Stimulated activated naive CD8-positive, alpha-beta T cell treated with anti-CD3 and anti-CD28 coated beads, Interleukin-15, amount 100 ng/mL, for 72 hours (primary cell): ENCODE data around the gene KDM7A.
A peak's percentile ranks its signal among the peaks of the same experiment; 100 is the strongest.
"Not testable (repeated sequence)": the region's sequence is repeated elsewhere in the genome, so short reads cannot be mapped to it uniquely, and the experiment has no call there.

ENCODE experiments used
- ATAC-seq: fragments of 150-1000 bp; cut with Tn5 transposase; 2 replicates; pipeline ENCODE4 v1.10.0; 2021; ENCODE audit warnings: mild to moderate bottlenecking, moderate library complexity
- DNase-seq, 2 donors: peaks; one replicate each; pipeline ENCODE4 v3.0.0; 2021 to 2022
- H3K27ac Mint-ChIP-seq, 2 donors: one replicate each; pipeline ENCODE4 v1.8.0; 2022; ENCODE audit warnings: mild to moderate bottlenecking in 2 of 2, mixed read lengths in 2 of 2, moderate library complexity in 2 of 2
- H3K27me3 Mint-ChIP-seq: one replicate; pipeline ENCODE4 v1.8.0; 2022; ENCODE audit warnings: mixed read lengths
- H3K4me1 Mint-ChIP-seq: one replicate; pipeline ENCODE4 v1.8.0; 2022; ENCODE audit warnings: mild to moderate bottlenecking, mixed read lengths
- H3K4me3 Mint-ChIP-seq, 2 donors: one replicate each; pipeline ENCODE4 v1.8.0; 2022; ENCODE audit warnings: mild to moderate bottlenecking in 2 of 2, mixed read lengths in 2 of 2, moderate library complexity in 1 of 2
- H3K9me3 Mint-ChIP-seq, 2 donors: one replicate each; pipeline ENCODE4 v1.8.0; 2022; ENCODE audit warnings: mixed read lengths in 2 of 2

KDM7A gene

GRCh38 chr7:140189917-140190316, 13.1 kb upstream of the KDM7A start:
- H3K27me3 Mint-ChIP-seq, result no peaks in the 10 kb centered on the region
- H3K9me3 Mint-ChIP-seq, result no peaks in the 10 kb centered on the region
- peak overlapping the region; percentile 0 to 29 for H3K27ac Mint-ChIP-seq
- no peak for DNase-seq
- no peaks in the 10 kb centered on the region for H3K4me1 Mint-ChIP-seq
- no peak for ATAC-seq
- H3K4me3 Mint-ChIP-seq, result no peak overlapping the region

- Mint-ChIP-seq H3K4me3 (no peak overlapping the region), H3K4me1 (peaks cover 10% of the 10 kb centered on the region), H3K27me3 (no peaks in the 10 kb centered on the region), H3K9me3 (peaks cover 0 to 7% of the 10 kb centered on the region in 2 donors), H3K27ac (no peak overlapping the region)
- DNase-seq, result no peak
- ATAC-seq, result no peak
Observed at GRCh38 chr7:140182917-140183316, 6.1 kb upstream of the KDM7A start.

GRCh38 chr7:140179339-140179738, 2.6 kb upstream of the KDM7A start:
- Mint-ChIP-seq H3K9me3 (peaks cover 0 to 7% of the 10 kb centered on the region in 2 donors), H3K27me3 (peaks cover 8% of the 10 kb centered on the region), H3K4me3 (no peak overlapping the region), H3K27ac (no peak overlapping the region), H3K4me1 (peaks cover 24% of the 10 kb centered on the region)
- ATAC-seq (no peak), DNase-seq (no peak)

- Mint-ChIP-seq H3K27ac (peak overlapping the region; percentile 83 to 97), H3K27me3 (peaks cover 8% of the 10 kb centered on the region), H3K9me3 (peaks cover 0 to 7% of the 10 kb centered on the region in 2 donors), H3K4me3 (peak overlapping the region; percentile 86 to 89), H3K4me1 (peaks cover 40% of the 10 kb centered on the region)
- ATAC-seq (no peak), DNase-seq (peak in 1 of 2 donors; percentile 21)
Observed at GRCh38 chr7:140176122-140176701, 571 bp downstream of the KDM7A start.

DNA sequence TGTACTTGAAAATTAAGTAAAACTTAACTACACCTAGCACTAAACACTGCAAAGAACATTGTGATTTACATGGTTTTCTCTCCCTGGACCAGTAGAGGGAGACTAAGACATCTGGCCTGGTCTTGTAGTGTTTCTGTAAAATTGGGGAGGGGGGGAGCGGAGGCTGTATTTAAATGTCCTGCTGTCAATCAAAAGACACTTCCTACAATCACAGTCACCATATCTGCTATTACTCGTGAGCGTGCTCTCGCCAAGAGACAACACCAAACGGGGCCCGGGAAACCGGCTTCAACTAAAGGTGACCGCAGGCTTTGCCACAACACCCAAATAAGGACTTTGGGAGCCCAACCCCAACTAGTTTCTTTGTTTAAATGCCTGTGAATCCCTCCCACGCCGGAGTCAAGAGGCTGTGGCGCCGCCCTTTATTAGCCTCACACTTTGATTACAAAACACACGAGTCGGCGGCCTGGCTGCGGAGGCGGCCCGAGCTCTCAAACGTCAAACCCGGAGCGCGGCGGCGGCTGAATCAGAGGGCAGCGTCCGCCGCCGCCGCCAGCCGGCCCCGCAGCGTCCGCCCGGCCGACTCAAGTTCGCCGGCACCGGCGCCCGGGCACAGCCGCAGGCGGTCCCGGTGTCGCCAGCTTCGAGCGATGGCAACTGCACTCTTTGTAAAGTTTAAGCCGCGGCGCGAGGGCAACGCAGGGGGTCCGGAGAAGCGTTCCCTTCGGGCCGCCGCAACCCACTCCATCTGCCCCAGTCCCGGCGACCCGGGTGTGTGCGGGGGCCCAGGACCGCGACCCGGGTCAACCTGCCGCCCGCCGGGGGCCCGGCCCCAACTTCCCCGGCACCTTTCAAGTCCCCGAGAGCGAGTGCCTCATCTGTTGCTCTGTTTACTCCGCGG, 1.3 kb downstream of the KDM7A start:
- ATAC-seq (peak; percentile 81), DNase-seq (peak; percentile 94 to 98)
- Mint-ChIP-seq H3K27ac (peak overlapping the region; percentile 83 to 97), H3K4me1 (peaks cover 46% of the 10 kb centered on the region), H3K9me3 (peaks cover 0 to 7% of the 10 kb centered on the region in 2 donors), H3K4me3 (peak overlapping the region; percentile 86 to 89), H3K27me3 (peaks cover 8% of the 10 kb centered on the region)

DNA sequence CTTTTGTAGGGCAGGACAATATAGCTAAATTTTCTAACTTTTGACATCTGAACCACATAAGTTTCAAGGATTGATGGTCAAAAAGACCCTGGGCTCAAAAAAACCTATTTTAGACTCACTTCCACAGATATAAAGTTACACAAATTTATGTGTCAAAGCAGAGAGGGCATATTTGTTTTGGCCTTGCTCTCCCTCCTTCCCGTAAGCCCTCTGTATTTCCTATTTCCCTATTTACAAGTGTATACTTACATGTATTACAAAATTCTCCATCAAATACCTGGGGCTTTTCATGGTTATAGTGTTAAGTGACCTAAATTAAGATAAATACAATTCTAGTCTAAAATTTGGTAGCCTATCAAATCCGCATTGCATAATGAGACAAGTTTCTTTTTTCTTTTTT, 2.6 kb downstream of the KDM7A start:
- H3K9me3 Mint-ChIP-seq, result peaks cover 0 to 6% of the 10 kb centered on the region in 2 donors
- H3K27ac Mint-ChIP-seq, result no peak overlapping the region
- H3K27me3 Mint-ChIP-seq, result peaks cover 8% of the 10 kb centered on the region
- H3K4me3 Mint-ChIP-seq, result peak overlapping the region; percentile 22 to 89
- no peak for ATAC-seq
- DNase-seq, result no peak
- H3K4me1 Mint-ChIP-seq, result peaks cover 57% of the 10 kb centered on the region

DNA sequence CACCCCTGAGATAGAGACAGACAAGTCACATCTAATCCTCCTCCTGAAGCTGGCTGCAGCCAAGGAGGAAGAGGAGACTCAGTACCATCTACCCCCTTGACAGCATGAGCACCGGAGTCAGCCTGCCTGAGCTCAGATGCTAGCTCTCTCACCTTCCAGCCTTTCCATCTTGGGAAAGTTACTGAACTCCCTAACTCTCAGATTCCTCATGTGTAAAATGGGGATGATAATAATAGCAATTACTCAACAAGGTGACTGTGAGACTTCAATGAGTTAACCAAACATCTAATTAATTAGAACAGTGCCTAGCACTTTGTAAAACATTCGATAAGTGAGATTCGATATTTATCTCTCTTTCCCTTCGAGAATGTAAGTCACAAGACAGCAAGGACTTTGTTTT, 6.4 kb downstream of the KDM7A start:
- Mint-ChIP-seq H3K27me3 (no peaks in the 10 kb centered on the region), H3K4me3 (peak overlapping the region in 1 of 2 donors; percentile 35), H3K4me1 (peaks cover 77% of the 10 kb centered on the region), H3K27ac (no peak overlapping the region), H3K9me3 (no peaks in the 10 kb centered on the region)
- ATAC-seq (no peak), DNase-seq (no peak)

GRCh38 chr7:140168816-140169215, 8.0 kb downstream of the KDM7A start:
- Mint-ChIP-seq H3K4me1 (peaks cover 82% of the 10 kb centered on the region), H3K4me3 (no peak overlapping the region), H3K27me3 (no peaks in the 10 kb centered on the region), H3K27ac (no peak overlapping the region), H3K9me3 (no peaks in the 10 kb centered on the region)
- peak; percentile 41 for ATAC-seq
- DNase-seq, result no peak

DNA sequence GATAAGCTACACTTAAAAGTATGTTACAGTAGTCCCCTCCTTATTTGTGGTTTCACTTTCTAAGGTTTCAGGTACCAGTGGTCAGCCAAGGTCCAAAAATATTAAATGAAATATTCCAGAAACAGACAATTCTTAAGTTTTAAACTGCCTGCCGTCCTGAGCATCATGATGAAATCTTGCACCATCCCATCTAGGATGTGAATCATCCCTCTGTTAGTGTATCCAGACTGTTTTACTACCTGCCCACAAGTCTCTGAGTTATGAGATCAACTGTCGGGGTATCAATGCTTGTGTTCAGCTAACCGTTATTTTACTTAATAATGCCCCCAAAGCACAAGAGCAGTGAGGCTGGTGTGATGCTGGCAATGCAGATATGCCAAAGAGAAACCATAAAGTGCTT, 11.4 kb downstream of the KDM7A start:
- DNase-seq (peak; percentile 23 to 24), ATAC-seq (peak; percentile 90)
- Mint-ChIP-seq H3K27me3 (no peaks in the 10 kb centered on the region), H3K4me1 (peaks cover 89% of the 10 kb centered on the region), H3K4me3 (peak overlapping the region; percentile 70 to 78), H3K9me3 (no peaks in the 10 kb centered on the region), H3K27ac (peak overlapping the region; percentile 98 to 100)

DNA sequence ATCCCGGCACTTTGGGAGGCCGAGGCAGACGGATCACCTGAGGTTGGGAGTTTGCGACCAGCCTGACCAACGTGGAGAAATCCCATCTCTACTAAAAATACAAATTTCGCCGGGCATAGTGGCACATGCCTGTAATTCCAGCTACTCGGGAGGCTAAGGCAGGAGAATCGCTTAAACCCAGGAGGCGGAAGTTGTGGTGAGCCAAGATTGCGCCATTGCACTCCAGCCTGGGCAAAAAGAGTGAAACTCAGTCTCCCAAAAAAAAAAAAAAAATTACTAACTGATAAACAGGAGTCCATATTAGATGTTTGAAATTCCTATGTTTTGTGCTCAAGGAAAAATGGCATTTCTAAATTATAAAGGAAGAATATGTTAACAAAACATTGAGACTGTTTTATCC, 14.7 kb downstream of the KDM7A start:
- not testable (repeated sequence) for H3K27me3 Mint-ChIP-seq, DNase-seq, H3K27ac Mint-ChIP-seq, H3K9me3 Mint-ChIP-seq, ATAC-seq
- Mint-ChIP-seq H3K4me3 (peak overlapping the region in 1 of 2 donors; percentile 44), H3K4me1 (peaks cover 82% of the 10 kb centered on the region)

DNA sequence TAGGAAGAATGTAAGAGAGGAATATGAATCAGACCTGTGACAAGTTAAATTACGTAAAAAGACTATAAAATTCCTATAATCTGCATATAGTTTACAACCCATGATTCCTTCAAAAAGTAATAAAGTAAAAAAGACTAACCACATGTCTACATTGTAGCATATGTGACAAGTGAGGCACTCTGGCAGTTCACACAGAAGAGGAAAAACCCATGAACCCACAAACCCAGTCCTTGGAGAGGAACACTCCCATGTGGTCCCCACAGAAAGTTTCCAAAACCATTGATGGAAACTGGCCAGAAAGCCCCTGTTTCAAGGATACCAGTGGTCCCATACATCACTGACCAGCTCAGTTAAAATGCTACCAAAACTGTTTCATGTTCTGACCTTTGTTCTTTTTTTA, 15.7 kb downstream of the KDM7A start:
- Mint-ChIP-seq H3K27me3 (no peaks in the 10 kb centered on the region), H3K27ac (peak overlapping the region in 1 of 2 donors; percentile 87), H3K9me3 (no peaks in the 10 kb centered on the region), H3K4me1 (peaks cover 82% of the 10 kb centered on the region), H3K4me3 (peak overlapping the region; percentile 60)
- ATAC-seq (peak; percentile 59), DNase-seq (no peak)

DNA sequence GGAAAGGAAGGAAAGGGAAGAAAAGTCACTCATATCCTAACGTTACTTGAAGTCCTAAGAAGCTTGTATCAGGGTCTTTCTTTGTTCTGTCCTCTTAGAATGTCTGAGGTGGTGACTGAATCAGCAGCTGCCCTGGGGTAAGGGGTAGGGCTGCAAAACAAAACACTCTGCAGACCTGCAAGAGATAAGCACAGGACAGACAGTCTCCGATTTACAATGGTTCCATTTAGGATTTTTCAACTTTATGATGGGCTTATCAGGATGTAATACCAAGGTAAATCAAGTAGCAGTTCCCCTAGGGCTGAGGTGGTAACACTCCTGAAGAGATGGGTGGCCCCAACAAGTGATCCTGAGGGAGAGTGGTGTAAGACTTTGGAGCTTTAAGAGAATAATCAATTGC, 16.5 kb downstream of the KDM7A start:
- ATAC-seq (no peak), DNase-seq (no peak)
- Mint-ChIP-seq H3K27ac (peak overlapping the region in 1 of 2 donors; percentile 87), H3K4me3 (peak overlapping the region; percentile 60), H3K9me3 (no peaks in the 10 kb centered on the region), H3K27me3 (no peaks in the 10 kb centered on the region), H3K4me1 (peaks cover 82% of the 10 kb centered on the region)

GRCh38 chr7:140159497-140159896, 17.3 kb downstream of the KDM7A start:
- ATAC-seq (no peak), DNase-seq (no peak)
- H3K27ac Mint-ChIP-seq, result no peak overlapping the region
- peaks cover 82% of the 10 kb centered on the region for H3K4me1 Mint-ChIP-seq
- no peaks in the 10 kb centered on the region for H3K9me3 Mint-ChIP-seq
- H3K4me3 Mint-ChIP-seq, result no peak overlapping the region
- H3K27me3 Mint-ChIP-seq, result no peaks in the 10 kb centered on the region

GRCh38 chr7:140156460-140157080, 20.2 kb downstream of the KDM7A start:
- Mint-ChIP-seq H3K4me1 (peaks cover 75% of the 10 kb centered on the region), H3K27ac (no peak overlapping the region), H3K9me3 (no peaks in the 10 kb centered on the region), H3K4me3 (peak overlapping the region in 1 of 2 donors; percentile 3), H3K27me3 (no peaks in the 10 kb centered on the region)
- DNase-seq (no peak), ATAC-seq (peak; percentile 42)

GRCh38 chr7:140155428-140155827, 21.4 kb downstream of the KDM7A start:
- Mint-ChIP-seq H3K27ac (no peak overlapping the region), H3K4me1 (peaks cover 66% of the 10 kb centered on the region), H3K4me3 (no peak overlapping the region), H3K27me3 (no peaks in the 10 kb centered on the region), H3K9me3 (no peaks in the 10 kb centered on the region)
- ATAC-seq, result no peak
- DNase-seq, result no peak

DNA sequence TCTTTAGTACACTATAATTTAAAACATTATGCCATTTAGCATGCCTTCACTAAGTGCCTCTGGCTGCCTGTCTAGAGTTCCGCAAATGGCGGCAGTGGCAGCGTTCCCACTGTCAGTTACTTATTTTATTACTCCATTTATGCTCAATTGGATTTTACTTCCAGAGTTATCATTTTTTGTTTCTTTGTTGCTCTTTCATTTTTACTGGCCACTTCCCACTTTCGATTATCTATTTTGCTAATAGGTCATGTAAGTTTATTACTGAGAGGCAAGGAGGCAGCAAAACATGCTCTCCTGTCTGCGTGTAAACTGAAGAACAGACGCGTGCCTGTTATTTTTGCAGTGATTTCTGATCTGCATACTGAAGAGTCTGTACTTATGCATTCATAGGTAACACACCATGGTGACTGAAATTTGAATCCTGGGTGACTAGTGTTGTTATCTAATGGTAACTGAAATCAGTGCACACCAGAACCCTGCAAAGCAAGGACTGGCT, 23.1 kb downstream of the KDM7A start:
- Mint-ChIP-seq H3K4me1 (peaks cover 63% of the 10 kb centered on the region), H3K9me3 (no peaks in the 10 kb centered on the region), H3K4me3 (no peak overlapping the region), H3K27me3 (no peaks in the 10 kb centered on the region), H3K27ac (no peak overlapping the region)
- no peak for DNase-seq
- ATAC-seq, result no peak
